ENCODE results near the gene CD3E. TPM values are rescaled to one million over a fixed set of nuclear protein-coding genes. Genes with fewer than 3 reads are reported as not detected.
A peak's percentile ranks its signal among the peaks of the same experiment; 100 is the strongest.

Gene CD3E
- total RNA-seq, 3 donors from 2014 or later: 0.66 to 6.0 (median 2.1) TPM

DNA sequence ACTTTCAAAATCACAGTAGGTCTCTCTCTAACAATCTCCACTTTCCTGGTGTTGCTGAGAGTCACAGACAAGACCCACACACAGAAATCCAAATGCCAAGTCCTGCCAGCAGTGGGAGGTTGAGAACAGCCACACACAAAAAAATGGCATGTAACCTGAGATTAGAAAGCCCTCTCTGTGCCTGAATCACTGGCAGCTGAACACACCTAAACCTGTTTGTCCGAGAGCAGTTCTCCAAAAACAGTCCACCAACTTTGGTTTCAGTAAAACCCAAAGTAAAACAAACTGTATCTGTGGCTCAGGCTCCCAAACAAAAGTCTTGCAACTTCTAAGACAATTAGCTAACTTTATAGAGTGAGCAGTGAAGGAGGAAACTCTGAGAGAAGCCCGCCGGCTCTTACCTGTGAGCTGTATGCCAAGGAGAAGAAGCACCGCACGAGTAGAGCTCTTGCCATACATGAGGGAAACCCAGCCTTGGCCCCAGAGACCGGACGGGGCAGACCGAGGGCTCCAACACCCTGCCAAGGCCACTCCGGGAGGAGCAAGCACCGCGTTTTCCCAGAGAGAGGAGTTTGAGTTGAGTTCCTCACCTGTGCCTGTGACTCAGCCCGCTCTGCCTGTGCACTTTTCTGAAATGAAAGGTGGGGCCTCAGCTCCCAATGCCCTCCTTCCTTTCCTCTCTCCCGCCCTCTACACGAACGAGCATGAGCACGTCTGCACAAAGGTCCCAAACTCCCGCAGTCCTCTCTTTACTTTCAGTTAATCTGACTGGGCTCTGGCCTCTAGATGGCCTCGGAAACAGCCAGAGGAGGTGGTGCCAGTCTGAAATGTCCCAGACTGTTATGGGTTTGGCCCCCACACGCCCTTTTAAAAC lies 40.6 kb upstream of the CD3E start, which contains the start of gene MPZL2:
Gene MPZL2 (minus strand): TSS at position 603 of the 874 bp plus-strand sequence. CDS start 144 bp downstream, at position 459.
- Histone ChIP-seq H3K9me3 (no peaks in the 10 kb centered on the region), H3K4me3 (peak within 1 kb of the TSS; percentile 33 to 70 (median 51)), H3K36me3 (no peaks in the 10 kb centered on the region), H3K27me3 (no peaks in the 10 kb centered on the region), H3K27ac (peak within 1 kb of the TSS; percentile 89 to 93), H3K4me1 (peaks cover 6% of the 10 kb centered on the region in 2 donors)
- peak; percentile 66 to 82 for DNase-seq (ENCODE audit: low spot score in 2 of 2)
- peak; percentile 45 for TF ChIP-seq POLR2A (IDR thresholded peaks at IDR 0.05)
- peak in 1 of 3 donors; percentile 45 for TF ChIP-seq POLR2AphosphoS5 (IDR thresholded peaks at IDR 0.05)
- TF ChIP-seq, protein P1, sequence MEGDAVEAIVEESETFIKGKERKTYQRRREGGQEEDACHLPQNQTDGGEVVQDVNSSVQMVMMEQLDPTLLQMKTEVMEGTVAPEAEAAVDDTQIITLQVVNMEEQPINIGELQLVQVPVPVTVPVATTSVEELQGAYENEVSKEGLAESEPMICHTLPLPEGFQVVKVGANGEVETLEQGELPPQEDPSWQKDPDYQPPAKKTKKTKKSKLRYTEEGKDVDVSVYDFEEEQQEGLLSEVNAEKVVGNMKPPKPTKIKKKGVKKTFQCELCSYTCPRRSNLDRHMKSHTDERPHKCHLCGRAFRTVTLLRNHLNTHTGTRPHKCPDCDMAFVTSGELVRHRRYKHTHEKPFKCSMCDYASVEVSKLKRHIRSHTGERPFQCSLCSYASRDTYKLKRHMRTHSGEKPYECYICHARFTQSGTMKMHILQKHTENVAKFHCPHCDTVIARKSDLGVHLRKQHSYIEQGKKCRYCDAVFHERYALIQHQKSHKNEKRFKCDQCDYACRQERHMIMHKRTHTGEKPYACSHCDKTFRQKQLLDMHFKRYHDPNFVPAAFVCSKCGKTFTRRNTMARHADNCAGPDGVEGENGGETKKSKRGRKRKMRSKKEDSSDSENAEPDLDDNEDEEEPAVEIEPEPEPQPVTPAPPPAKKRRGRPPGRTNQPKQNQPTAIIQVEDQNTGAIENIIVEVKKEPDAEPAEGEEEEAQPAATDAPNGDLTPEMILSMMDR (IDR thresholded peaks at IDR 0.05): no peak
- intact Hi-C loops (cut with DNase I; ENCODE audit: low total_unique reads): no loop called here

DNA sequence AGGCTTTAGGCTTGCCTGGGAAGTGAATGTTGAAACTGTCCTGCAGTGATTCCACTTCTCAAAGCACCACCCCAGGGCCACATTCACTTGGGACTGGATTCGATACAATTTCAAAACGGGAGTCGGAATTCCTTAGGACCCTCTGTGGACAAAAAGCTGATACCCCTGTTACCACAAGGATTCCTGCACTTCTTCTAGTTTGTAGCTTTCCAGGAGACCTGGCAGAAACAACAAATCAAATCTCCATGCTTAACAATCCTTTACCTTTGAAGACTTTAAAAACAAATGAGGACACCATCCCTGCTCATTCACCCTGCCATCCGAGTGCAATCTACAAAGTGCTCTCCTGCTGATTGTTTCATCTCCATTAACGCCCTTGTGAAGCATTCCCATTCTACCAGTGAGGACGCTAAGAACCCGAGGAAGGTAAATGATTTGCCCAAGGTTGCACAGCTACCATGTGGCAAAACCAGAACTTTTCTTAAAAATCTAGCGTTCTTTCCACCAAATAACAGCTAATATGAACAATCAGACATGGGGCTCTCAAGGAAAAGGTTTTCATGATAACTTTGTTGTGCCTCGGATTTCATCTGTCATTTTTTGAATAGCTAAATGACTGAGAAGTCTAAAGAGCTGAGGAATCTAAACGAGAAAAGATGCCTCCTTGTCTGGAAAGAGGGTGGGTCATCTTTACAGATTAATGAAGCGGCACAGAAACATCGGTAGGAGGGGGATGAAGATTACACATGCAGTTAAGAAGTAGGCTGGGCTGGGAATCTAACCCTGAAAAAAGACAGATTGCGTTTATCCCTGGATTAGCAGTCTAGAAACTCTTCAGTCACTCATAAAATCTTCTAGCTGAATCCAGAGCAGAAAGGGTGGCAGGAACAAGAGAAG lies 39.7 kb upstream of the CD3E start:
- H3K4me1 ChIP-seq: peaks cover 6% of the 10 kb centered on the region in 2 donors
- DNase-seq (ENCODE audit: low spot score in 2 of 2): no peak
- no peaks in the 10 kb centered on the region for H3K9me3 ChIP-seq
- peak overlapping the region; percentile 89 to 93 for H3K27ac ChIP-seq
- H3K27me3 ChIP-seq: no peaks in the 10 kb centered on the region
- TF ChIP-seq, protein P1 (IDR thresholded peaks at IDR 0.05): no peak
- TF ChIP-seq POLR2AphosphoS5 (IDR thresholded peaks at IDR 0.05) (no peak), POLR2A (IDR thresholded peaks at IDR 0.05) (no peak)
- H3K36me3 ChIP-seq: no peaks in the 10 kb centered on the region
- intact Hi-C loops (cut with DNase I; ENCODE audit: low total_unique reads): no loop called here
- peak overlapping the region; percentile 33 to 70 (median 51) for H3K4me3 ChIP-seq

DNA sequence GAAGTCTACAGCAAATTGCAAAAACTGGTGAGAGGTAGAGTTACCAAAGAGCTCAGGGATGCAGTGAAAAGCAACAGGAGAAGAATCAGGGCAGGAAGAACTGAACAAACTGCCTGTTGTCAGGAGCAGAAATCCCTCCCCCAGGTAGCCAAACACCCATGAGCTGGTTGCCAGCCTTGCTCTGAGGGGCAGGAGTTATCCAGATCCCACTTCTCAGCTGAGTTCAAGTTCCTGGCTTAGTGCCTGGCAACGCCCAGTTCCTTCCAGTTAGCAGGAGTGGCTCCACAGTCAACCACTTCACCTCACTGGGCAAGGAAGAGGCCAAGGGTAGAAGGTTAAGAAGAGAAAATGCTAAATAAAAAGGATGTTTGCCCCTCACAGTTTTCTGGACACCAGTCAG lies 38.6 kb upstream of the CD3E start:
- peak in 1 of 2 donors; percentile 36 for DNase-seq (ENCODE audit: low spot score in 2 of 2)
- no peak overlapping the region for H3K4me3 ChIP-seq
- intact Hi-C loops (cut with DNase I; ENCODE audit: low total_unique reads): no loop called here

DNA sequence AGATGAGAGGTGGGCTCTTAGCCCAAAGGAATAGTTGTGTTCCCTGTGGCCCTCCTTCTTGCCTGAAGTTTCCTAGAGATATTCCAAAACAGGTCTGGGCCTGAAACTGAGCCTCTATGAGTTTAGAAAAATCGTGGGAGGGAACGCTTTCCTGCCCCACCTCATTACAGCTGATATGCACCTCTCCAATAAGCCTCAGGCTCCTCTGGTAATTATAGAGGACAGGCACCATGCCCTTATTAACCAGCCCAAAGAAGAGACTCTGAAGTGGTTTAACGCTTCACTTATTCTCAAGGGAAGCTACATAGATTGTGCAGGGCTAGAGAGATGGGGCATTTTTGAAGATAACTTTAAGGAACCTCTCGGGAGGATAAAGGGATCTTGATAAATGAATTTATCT lies 37.0 kb upstream of the CD3E start:
- H3K27ac ChIP-seq: peak overlapping the region; percentile 89 to 93
- peaks cover 6% of the 10 kb centered on the region in 2 donors for H3K4me1 ChIP-seq
- intact Hi-C loops (cut with DNase I; ENCODE audit: low total_unique reads): no loop called here
- no peaks in the 10 kb centered on the region for H3K9me3 ChIP-seq
- no peak for DNase-seq (ENCODE audit: low spot score in 2 of 2)
- TF ChIP-seq POLR2AphosphoS5 (IDR thresholded peaks at IDR 0.05): no peak
- TF ChIP-seq, protein P1 (IDR thresholded peaks at IDR 0.05): no peak
- no peaks in the 10 kb centered on the region for H3K36me3 ChIP-seq
- no peaks in the 10 kb centered on the region for H3K27me3 ChIP-seq
- H3K4me3 ChIP-seq: no peak overlapping the region

More for the DNA sequence above, 38.6 kb upstream of the CD3E start:
- no peaks in the 10 kb centered on the region for H3K27me3 ChIP-seq
- H3K9me3 ChIP-seq: no peaks in the 10 kb centered on the region
- peaks cover 6% of the 10 kb centered on the region in 2 donors for H3K4me1 ChIP-seq
- peak overlapping the region; percentile 89 to 93 for H3K27ac ChIP-seq
- H3K36me3 ChIP-seq: no peaks in the 10 kb centered on the region
- TF ChIP-seq, protein P1 (IDR thresholded peaks at IDR 0.05): no peak
- no peak for TF ChIP-seq POLR2A (IDR thresholded peaks at IDR 0.05)
- TF ChIP-seq POLR2AphosphoS5 (IDR thresholded peaks at IDR 0.05): no peak
